HG03342 (cell line): Measurements from ENCODE around the gene NUP88.
"Not testable (repeated sequence)": the region's sequence is repeated elsewhere in the genome, so short reads cannot be mapped to it uniquely, and the experiment has no call there.

Source experiments
- ATAC-seq: cut with Tn5 transposase; IDR thresholded peaks from one replicate; pipeline ENCODE4 v1.9.1; 2021; ENCODE audit warnings: mild to moderate bottlenecking, moderate library complexity; ENCODE audit not compliant: unreplicated experiment

Gene NUP88

DNA sequence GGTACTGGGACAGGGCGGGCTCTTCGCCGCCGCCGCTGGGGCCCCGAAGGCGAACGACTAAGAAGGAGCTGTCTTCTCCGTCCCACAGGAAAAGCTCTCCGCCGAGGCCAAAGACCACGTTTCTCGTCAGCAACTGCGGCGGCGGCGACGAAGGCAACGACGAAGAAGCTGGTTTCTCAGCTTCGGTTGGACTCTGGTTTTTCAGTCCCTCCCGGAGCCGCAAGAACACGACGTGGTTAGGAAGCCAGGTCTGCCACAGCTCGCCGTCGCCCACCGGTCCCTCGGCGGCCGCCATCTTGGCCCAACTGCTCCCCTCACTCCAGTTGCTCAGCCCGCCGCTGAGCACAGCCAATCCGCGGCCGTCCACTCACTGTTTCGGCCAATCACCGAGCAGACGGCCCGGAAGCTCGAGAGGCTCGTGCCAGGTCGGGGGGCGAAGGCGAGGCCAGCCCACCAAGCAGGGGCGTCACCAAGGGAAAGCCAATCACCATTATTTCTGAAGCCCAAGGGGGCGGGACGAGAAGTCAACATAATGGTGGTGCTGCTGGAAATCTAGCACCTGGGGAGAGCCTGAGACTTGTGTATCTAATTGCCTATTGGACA, at the start of gene NUP88:
NUP88 (minus strand) TSS at position 307 of the 603 bp plus-strand sequence; CDS start at position 295, 12 bp downstream.
- ATAC-seq, result peak; percentile 87

DNA sequence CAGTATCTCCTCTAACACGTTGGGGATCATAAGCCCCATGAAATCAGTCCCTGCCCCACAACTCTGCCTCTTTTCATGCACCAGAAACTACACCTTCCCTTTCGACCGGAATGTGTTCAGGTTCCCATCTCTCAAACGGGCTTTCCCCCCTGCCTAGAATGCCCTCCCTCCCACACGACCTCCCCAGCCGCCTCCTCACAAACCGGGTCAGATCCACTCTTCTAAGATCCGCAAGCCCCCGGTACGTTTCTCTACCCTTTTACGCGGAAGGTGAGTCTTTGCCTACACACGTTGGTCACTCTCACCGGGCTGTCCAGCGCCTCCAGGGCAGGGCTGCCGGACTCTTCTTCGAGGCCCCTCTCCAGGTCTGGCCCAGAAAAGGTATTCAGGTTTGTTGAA, 48.6 kb upstream of the NUP88 start:
- peak; percentile 6 for ATAC-seq

DNA sequence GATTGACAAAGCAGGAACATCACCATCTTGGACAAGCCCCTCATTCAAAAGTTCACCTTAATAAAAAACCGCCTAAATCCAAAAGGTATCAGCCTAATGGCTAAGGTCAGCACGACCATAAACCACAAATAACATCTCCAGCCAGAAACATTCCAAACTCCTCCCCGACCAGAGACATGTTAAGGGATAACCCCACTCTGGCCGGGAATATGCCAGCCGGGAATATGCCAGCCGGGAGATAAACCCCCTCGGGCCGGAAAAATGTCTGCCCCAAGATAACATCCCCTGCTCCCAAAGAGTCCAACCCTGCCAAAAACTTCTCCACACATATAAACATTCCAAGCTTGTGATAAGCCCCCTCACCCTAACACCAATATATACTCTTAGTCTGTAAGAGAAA, 48.0 kb upstream of the NUP88 start:
- ATAC-seq, result no peak

DNA sequence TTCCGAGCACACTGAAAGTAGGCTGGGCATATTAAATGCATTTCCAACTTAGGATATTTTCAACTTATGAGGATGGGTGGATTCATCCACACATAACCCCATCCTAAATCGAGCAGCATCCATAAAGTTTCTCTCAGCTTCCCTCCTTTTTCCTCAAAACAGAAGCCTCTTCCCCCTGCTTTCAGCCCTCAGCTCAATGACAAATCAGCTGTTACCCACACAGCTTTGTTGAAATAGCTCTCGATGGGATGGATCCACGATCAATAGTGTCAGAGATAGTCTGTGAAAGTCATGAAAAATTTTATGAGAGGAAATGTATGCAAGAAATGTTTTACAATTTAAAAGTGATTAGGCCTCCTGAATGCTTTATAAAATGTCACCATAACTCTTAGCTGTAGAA, 46.8 kb upstream of the NUP88 start:
- ATAC-seq, result no peak

DNA sequence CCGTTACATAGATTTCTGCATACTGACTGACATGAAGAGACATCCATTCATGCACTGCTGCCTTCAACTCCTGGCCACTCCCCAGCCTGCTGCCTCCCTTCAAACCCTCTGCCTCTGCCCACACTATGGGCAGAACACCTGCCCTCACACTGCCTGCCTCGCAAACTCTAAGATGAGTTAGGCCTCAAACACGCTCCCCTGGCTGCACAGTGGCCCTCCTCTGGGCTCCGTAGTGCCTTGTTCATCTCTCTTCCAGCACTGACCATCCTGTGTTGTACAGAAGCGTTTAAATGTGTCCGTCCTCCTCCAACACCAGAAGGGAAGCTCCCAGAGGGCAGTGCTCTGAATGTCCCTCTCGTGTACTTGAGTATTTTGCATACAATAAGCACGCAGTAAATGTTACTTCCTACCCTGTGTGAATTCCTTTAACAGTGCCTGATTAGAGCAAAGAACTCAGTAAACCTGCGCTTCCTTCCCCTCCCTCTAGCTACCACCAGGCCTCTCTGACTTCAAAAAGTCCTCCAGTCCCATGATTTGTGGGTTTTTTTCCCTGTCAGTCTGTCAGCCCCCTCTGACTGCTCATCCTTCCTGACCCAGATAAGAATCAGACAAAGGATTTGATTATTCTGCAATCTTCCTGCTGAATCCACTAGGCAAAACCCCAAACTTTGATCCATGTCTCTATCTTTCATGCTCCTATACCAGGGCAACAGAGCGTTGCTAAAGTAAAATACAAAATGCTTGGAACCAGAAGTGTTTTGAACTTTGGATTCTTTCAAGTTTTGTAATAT, 45.5 kb upstream of the NUP88 start:
- no peak for ATAC-seq

DNA sequence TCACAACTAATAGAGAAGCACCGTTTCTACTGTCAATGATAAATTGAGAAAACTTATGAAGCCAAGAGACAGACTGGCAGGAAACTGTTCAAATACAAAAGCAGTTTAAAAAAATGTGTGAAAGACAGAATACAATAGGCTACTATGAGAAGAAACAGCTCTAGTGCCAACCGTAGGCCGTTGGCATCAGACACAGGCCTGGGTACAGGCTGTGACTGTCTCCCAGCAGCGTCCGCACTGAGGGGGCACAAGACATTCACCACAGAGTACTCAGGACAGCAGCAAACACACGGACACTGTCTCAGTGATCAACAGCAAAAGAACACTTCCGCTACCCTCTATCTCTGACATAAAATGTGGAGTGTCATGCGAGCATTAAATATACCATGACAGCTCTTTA, 27.3 kb upstream of the NUP88 start:
- no peak for ATAC-seq

DNA sequence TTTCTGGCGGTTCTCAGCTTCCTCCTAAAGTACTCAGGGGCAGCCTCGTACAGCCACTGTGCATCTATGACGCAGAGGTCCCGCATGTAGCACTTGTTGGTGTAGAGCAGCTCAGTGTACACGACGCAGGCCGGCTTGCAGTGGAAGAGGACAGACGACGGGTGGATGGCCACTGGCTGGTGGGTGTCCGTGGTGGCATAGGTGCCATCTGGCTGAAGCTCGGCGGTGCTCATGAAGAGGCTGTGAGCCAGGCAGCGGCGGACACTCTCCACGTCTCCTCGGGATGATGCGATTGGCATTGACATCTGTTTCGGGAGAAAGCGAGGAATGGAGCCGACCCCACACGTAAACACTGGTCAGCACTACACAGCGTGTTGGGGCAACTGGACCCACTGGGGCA, 24.7 kb upstream of the NUP88 start:
- no peak for ATAC-seq

DNA sequence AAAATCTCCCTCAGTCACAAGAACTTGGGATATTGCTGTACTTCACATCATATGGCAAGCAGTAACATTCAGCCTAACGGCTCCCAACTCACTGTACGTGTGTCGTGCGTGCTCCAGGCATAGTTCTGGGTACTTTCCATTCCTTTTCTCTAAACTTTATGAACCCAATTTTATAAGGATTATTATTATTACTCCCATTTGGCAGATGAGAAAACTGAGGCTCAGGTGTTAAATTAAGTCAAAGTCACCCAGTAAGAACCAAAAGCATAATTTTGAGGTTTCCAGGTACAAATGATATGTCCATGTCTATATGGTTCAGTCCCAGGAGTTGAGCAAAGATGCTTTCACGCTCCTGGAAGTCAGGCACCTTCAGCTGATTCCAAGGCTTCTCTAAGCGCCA, 24.3 kb upstream of the NUP88 start:
- ATAC-seq, result no peak

DNA sequence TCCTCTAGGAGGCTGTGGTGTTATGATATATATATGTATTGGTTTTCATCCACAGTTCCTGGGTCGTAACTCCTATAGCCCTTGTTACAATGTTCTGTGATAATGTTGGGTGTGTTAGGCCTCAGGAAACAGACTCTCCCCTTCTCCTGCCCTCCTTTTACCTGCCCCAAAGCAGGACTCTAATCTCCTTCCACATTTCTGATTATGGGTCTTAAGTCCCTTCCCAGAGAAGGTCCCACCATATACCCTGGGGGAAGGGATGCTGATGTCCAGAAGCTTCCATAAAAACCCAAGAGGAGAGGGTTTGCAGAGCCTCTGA, 19.9 kb upstream of the NUP88 start:
- ATAC-seq, result no peak

DNA sequence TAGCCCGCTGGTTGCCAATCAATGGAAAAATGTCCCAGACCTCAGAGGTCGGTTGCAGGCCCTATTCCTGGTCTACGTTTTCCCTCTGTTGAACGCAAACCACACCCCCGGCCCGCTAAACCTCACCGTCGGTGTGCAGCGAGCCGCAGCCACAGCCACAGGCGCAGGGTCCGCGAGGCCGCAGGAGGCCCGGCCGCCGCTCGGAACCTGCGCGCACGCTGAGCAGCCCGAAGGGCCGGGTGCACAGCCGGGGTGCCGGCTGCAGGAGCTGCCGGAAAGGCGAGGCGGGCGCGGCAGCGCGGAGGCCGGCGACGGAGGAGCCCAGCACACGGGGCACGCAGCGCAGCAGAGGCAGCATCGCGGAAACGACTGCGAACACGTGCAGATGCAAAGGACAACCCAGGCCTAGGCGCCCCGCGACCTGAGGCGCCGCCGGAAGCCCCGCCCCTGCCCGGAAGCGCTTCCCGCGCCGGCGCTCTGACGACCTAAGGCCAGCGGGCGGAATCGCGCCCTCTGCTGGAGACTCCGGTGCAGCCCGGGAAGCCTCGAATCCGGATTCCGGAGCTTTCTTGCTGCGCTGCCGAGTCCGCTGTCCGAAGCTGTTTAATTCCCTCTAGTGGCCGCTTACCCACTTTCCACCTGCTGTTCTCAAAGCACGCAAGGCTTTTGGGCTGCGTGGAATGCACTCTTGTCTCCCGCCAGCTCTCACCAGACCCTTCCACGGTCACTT, 19.4 kb upstream of the NUP88 start, which contains the start of gene C1QBP:
C1QBP (minus strand) TSS at position 440 of the 730 bp plus-strand sequence; CDS start at position 358, 82 bp downstream.
- peak; percentile 78 for ATAC-seq

DNA sequence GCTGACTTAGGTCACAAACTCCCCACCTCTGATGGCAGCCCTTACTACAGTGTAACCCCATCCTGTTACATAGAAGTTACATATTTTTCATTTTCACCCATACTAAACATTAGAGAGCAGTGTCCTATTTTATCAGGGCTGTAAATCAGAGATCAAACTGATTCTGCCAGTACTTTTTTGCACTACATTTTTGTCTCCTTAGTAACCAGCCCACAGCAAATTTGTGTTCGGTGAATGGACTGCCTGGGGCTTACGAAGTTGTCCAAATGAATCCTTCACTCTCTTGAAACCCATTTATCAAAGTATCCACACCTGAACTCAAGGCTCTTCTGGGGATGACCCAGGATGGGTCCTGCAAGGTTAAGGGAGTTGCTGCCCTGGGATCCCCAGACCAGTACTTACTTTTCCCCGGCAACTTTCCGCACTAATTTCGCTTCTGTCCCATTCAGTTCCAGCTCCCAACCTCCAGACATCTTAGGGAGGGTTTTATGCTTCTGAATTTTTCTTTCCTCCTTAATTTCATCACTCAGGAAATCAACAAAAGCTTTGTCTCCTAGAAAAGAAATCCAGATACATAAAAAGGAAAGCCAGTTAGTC, 18.4 kb upstream of the NUP88 start:
- ATAC-seq, result no peak

DNA sequence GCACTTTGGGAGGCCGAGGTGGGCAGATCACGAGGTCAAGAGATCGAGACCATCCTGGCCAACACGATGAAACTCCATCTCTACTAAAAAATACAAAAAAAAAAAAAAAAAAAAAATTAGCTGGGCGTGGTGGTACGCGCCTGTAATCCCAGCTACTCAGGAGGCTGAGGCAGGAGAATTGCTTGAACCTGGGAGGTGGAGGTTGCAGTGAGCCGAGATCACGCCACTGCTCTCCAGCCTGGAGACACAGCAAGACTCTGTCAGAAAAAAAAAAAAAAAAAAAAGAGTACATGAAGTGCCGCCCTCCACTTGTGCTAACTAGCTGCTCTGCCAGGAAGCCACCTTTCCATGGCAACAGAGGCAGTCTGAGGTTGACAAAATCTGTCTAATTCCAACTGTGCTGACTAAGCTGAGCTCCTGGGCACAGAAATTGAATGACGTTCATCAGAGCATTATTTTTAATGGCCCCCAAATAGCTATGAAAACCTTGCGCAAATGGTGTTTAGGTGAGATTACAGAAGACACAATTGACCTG, 16.4 kb upstream of the NUP88 start:
- ATAC-seq, result not testable (repeated sequence)

DNA sequence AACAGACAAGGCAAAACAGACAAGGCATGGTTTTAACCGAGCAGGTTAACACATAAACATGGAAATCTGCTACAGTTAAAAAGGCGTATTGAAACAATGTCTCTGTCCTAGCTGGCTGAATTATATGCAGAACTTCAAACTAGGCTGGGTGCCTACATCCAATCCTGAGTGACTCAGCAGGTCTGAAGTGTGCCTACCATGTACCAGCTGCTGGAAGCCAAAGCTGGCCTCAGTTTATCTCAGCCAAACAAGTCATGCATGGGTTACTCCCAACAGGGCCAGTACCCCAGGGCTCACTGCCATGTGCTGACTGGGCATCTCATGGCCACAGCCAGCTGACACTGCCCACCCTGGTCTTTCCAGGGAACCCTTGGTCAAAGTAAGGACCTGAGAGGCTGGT, 15.5 kb upstream of the NUP88 start:
- no peak for ATAC-seq

DNA sequence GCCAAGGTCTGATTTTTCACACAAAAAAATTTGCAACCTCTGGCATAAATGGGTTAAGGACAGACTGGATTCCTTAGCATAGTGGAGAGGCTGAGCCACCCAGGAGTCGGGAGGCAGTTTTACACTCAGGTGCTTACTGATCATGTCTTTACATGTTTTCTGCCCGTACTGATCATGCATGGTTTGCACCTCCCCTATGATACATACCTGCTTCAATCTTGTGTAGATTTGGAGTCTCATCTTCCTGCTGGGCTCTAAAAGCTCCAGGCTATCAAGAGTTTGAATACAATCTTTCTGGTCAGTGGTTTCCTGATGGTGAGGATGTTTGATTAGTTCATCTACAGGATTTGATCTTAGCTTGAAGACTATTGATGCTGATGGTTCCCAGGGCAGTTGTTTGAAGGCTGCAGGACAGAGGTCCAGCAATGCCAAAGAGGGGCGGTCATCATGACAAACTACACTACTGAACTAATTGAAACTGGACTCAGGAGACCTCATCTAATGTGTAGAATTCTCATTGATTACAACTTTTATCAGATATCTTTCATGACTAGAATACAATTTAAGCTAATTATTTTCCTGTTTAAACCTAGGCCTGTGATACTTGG, 12.6 kb upstream of the NUP88 start:
- no peak for ATAC-seq

DNA sequence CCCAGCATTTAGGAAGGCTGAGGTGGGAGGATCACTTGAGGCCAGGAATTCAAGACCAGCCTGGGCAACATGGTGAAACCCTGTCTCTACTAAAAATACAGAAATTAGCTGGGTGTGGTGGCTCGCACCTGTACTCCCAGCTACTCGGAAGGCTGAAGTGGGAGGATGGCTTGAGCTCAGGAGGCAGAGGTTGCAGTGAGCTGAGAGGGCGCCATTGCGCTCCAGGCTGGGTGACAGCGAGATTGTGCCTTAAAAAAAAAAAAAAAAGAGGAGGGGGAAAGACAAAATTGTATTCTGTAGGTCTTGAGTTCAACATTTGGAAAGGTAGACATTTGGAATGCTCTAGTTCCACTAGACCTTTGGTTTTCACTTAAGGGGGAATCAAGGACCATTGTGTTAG, 11.8 kb upstream of the NUP88 start:
- not testable (repeated sequence) for ATAC-seq

DNA sequence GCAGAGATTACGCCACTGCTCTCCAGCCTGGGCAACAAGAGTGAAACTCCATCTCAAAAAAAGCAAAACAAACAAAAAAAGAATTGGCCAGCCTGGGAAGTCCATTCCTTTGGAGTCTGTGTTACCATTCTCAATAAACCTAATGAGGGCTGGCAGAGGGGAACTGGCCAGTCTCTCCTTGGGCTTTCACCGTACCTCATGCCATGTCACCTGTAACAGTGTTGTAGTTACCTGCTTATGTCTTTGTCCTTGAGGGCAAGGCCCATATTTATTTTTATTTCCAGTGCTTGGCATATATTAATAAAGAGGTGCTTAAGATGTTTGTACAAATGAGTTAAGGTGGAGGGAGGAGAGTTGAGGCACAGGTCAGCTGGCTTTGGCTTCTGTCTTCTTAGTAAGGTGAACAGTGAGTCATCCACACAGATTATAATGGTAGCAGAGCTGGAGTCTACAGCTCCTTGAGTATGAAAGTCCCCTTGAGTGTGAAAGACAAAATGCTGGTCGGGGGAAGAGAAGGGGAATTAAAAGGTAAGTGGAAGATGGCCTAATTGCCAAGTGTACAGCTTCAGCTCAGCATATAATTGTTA, 11.0 kb upstream of the NUP88 start:
- no peak for ATAC-seq

DNA sequence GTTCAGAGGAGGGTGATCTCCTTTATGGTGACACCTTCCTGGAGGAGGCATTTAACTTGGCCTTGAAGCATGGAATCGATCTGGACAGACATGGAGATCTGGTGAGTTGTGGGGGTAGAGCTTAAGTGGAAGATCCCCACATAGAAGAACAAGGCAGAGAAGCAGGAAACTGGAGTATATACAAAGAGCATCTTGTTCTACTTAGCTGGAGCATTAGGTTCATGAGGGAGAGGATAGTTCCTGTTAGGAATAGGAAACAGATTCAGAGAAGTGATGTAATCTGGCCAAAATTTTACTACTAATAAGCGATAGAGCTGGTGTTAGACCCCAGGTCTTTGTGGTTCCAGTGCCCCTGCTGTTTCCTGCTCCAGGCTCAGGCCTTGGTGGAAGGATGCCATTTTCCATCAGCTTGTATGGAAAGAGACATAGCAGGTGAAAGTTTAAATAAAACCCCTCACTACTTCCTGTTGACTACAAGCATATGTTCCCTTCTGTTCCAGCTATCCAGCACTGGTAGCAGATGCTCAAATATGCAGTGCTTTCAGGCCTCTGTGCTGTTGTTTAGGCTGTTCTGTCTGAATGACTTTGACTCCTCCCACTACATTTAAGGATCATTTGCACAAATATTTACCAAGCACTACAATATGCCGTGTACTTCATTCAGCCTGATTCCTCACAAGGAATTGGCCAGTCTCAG, 9.9 kb upstream of the NUP88 start:
- ATAC-seq, result no peak

DNA sequence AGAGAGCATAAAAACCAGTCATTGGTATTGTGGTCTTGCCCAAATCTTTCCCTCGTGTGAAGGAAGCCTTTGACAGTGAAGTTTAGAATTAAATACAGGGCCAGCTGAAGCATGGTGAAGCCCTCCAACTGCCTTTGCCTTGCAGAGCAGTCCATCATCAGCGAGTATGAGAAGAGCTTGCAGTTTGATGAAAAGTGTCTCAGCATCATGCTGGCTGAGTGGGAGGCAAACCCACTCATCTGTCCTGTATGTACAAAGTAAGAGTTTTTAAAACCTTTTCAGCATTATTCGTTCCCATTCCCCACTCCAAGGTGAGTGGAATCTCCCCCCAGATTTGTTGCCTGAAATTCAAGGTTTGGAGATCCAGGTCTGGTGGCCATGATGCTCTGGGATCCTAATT, 6.4 kb upstream of the NUP88 start:
- no peak for ATAC-seq

DNA sequence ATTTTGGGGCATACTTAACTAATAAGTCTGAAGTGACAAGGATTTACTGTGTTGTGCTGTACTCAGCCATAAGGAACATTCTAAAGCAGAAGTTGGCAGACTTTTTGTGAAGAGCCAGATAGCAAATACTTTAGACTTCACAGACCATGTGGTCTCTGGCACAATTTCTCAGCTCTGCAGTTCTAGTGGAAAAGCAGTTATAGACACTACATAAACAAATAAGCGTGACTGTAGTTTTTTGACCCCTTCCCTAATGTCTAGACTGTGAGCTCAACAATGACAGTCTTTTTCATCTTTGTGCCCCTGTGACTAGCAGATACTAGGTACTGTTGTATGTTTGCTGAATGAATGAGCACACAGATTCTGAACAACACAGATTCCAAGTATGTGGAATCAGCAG, 5.4 kb upstream of the NUP88 start:
- ATAC-seq, result no peak

DNA sequence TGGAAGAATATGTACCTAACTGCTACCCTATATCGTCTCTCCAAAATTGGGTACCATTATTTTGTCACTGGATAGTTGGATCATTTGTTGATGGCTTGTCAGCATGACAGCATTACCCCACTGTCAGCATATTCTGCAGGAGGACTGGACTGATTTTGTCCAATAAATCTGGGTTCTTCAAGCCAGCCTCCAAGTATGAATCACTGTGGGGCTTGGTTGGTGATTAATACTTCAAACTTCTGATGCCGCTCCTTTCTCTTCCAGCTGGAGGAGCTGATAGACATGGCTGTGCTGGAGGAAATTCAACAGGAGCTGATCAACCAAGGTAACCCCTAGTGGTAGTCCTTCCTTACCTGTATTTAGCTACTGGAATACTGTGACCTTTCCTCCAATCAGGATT, 3.0 kb upstream of the NUP88 start:
- no peak for ATAC-seq
